Activated T-cell treated with anti-CD3 and anti-CD28 coated beads, Interleukin-2, amount 50 U/mL, for 4 hours (primary cell): ENCODE data around the gene EREG. TPM values are rescaled to one million over a fixed set of nuclear protein-coding genes. Genes with fewer than 3 reads are reported as not detected.

Experiments used
- ATAC-seq, 2 donors: fragments of 200-7000 bp; cut with Tn5 transposase; one replicate each; pipeline ENCODE4 v1.10.0; 2021
- DNase-seq: peaks from one replicate; pipeline ENCODE4 v3.0.0-alpha.2; 2020
- H3K27me3 Mint-ChIP-seq: one replicate; pipeline ENCODE4 v1.8.0; 2021; ENCODE audit warnings: low read depth, mixed read lengths
- H3K36me3 Mint-ChIP-seq: one replicate; pipeline ENCODE4 v1.8.0; 2022; ENCODE audit warnings: mixed read lengths; ENCODE audit not compliant: insufficient read depth
- H3K4me1 Mint-ChIP-seq: one replicate; pipeline ENCODE4 v1.8.0; 2021; ENCODE audit warnings: low read depth, mixed read lengths
- H3K4me3 Mint-ChIP-seq: one replicate; pipeline ENCODE4 v1.8.0; 2021; ENCODE audit warnings: mild to moderate bottlenecking, moderate library complexity, mixed read lengths
- H3K9me3 Mint-ChIP-seq: one replicate; pipeline ENCODE4 v1.8.0; 2021; ENCODE audit warnings: mixed read lengths
- total RNA-seq, 3 donors: library from RNA; stranded (reverse); gene quantifications; one replicate each; pipeline ENCODE4 v1.2.1, GENCODE V29; 2021

The EREG gene
- total RNA-seq, 3 donors from 2014 or later, result 0.13 to 0.63 (median 0.54) TPM

DNA sequence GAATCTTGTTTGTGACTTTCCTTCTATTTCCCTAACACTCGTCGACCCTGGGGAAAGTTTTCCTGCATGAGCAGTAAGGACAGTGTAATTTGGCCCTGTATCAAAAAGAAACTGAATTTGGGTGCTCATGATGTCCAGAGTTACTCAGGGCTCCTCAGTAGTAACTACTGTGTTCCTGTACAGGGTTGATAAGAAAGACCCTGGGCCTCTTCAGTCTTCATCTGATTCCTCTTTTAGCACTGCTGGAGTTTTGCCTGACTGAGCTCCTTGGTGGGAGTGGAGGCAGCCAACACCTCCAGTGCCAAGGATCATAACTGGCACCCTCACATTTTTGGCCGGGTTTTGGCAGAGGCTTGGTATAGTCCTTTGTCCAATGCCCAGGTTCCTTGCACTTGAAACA is 72.9 kb downstream of the EREG start:
- H3K4me3 Mint-ChIP-seq, result no peak overlapping the region
- no peaks in the 10 kb centered on the region for H3K36me3 Mint-ChIP-seq
- no peaks in the 10 kb centered on the region for H3K4me1 Mint-ChIP-seq
- no peak for ATAC-seq
- H3K9me3 Mint-ChIP-seq, result no peaks in the 10 kb centered on the region
- H3K27me3 Mint-ChIP-seq, result peaks cover 4% of the 10 kb centered on the region
- DNase-seq, result no peak

Other genes with a start within 250 kb of the EREG start
- 10 to 100 TPM in 2 of 3 donors, 1 to 10 TPM in 1; 9.1 to 10.4 (median 10.4) TPM for gene MTHFD2L, start 207.0 kb upstream of the EREG start, total RNA-seq
- gene EPGN, start 56.7 kb upstream of the EREG start, total RNA-seq, result under 1 TPM in 2 of 3 donors, not detected in 1; 0.22 to 0.26 TPM
- gene AREG, start 80.0 kb downstream of the EREG start, total RNA-seq, result under 1 TPM; 0.73 to 0.92 (median 0.79) TPM